Measurements from ENCODE around the gene TNFAIP8L1.

TNFAIP8L1 gene

GRCh38 chr19:4609878-4610511 lies 29.3 kb upstream of the TNFAIP8L1 start:
- no peak for DNase-seq (ENCODE audit: low read depth)

- no peak for DNase-seq (ENCODE audit: low read depth)
Measured at GRCh38 chr19:4613254-4613751, 26.0 kb upstream of the TNFAIP8L1 start.

GRCh38 chr19:4618019-4618418 lies 21.3 kb upstream of the TNFAIP8L1 start:
- no peak for DNase-seq (ENCODE audit: low read depth)

- DNase-seq (ENCODE audit: low read depth): no peak
Measured at GRCh38 chr19:4619668-4620294, 19.5 kb upstream of the TNFAIP8L1 start.

- no peak for DNase-seq (ENCODE audit: low read depth)
Measured at GRCh38 chr19:4620675-4621074, 18.6 kb upstream of the TNFAIP8L1 start.

- no peak for DNase-seq (ENCODE audit: low read depth)
Measured at GRCh38 chr19:4622695-4623421, 16.5 kb upstream of the TNFAIP8L1 start.

GRCh38 chr19:4624301-4624700 lies 15.0 kb upstream of the TNFAIP8L1 start:
- DNase-seq (ENCODE audit: low read depth): no peak

- peak; percentile 29 for DNase-seq (ENCODE audit: low read depth)
Measured at GRCh38 chr19:4624733-4625362, 14.5 kb upstream of the TNFAIP8L1 start.

GRCh38 chr19:4633140-4633967 lies 6.0 kb upstream of the TNFAIP8L1 start:
- peak; percentile 93 for DNase-seq (ENCODE audit: low read depth)

- no peak for DNase-seq (ENCODE audit: low read depth)
Measured at GRCh38 chr19:4635754-4636116, 3.6 kb upstream of the TNFAIP8L1 start.

- DNase-seq (ENCODE audit: low read depth): no peak
Measured at GRCh38 chr19:4636151-4636717, 3.1 kb upstream of the TNFAIP8L1 start.

- no peak for DNase-seq (ENCODE audit: low read depth)
Measured at GRCh38 chr19:4636761-4637160, 2.6 kb upstream of the TNFAIP8L1 start.

GRCh38 chr19:4638317-4638716 lies 999 bp upstream of the TNFAIP8L1 start:
- DNase-seq (ENCODE audit: low read depth): no peak

- DNase-seq (ENCODE audit: low read depth): no peak
Measured at GRCh38 chr19:4639531-4640246, 373 bp downstream of the TNFAIP8L1 start.

- no peak for DNase-seq (ENCODE audit: low read depth)
Measured at GRCh38 chr19:4640247-4641000, 1.1 kb downstream of the TNFAIP8L1 start.

- DNase-seq (ENCODE audit: low read depth): no peak
Measured at GRCh38 chr19:4641132-4641531, 1.8 kb downstream of the TNFAIP8L1 start.

- no peak for DNase-seq (ENCODE audit: low read depth)
Measured at GRCh38 chr19:4642625-4643024, 3.3 kb downstream of the TNFAIP8L1 start.

- no peak for DNase-seq (ENCODE audit: low read depth)
Measured at GRCh38 chr19:4645718-4646117, 6.4 kb downstream of the TNFAIP8L1 start.

- DNase-seq (ENCODE audit: low read depth): no peak
Measured at GRCh38 chr19:4647676-4648644, 8.6 kb downstream of the TNFAIP8L1 start.

Data from amniotic epithelial cell (primary cell).